G401 (cell line): Measurements from ENCODE around the gene PTPRN2. TPM values are rescaled to one million over a fixed set of nuclear protein-coding genes. Genes with fewer than 3 reads are reported as not detected.

Experiments used
- DNase-seq: peaks from one replicate; pipeline ENCODE4 v3.0.0-alpha.2; 2015; ENCODE audit warnings: low spot score
- in situ Hi-C: cut with HindIII; loops from 2 replicates; pipeline ENCODE4 v1.10.0; 2016; ENCODE audit warnings: low sequenced_read_pairs, mixed read lengths
- total RNA-seq: library from RNA; depleted of rRNA; stranded (reverse); fragments of >200 nt; shearing (Covaris generic); gene quantifications from 2 replicates; pipeline ENCODE4 v1.2.3, GENCODE V29; 2014

PTPRN2 gene
- total RNA-seq, 1 experiment from 2014 or later, result not detected

- in situ Hi-C loops, result no loop called here
- DNase-seq, result no peak
Measured at GRCh38 chr7:158017111-158018097, 570.2 kb downstream of the PTPRN2 start.

GRCh38 chr7:158016180-158017097, 571.2 kb downstream of the PTPRN2 start:
- peak; percentile 76 for DNase-seq
- in situ Hi-C loops, result no loop called here

GRCh38 chr7:158015403-158016179, 572.0 kb downstream of the PTPRN2 start:
- in situ Hi-C loops, result no loop called here
- DNase-seq, result peak; percentile 38

- in situ Hi-C loops, result no loop called here
- DNase-seq, result no peak
Measured at GRCh38 chr7:158014976-158015375, 572.6 kb downstream of the PTPRN2 start.

- in situ Hi-C loops, result no loop called here
- DNase-seq, result peak; percentile 25
Measured at GRCh38 chr7:158013085-158013668, 574.4 kb downstream of the PTPRN2 start.

- no peak for DNase-seq
- in situ Hi-C loops, result no loop called here
Measured at GRCh38 chr7:158011941-158012340, 575.7 kb downstream of the PTPRN2 start.

- no peak for DNase-seq
- in situ Hi-C loops, result no loop called here
Measured at GRCh38 chr7:158010961-158011693, 576.5 kb downstream of the PTPRN2 start.

GRCh38 chr7:158009886-158010285, 577.7 kb downstream of the PTPRN2 start:
- in situ Hi-C loops, result no loop called here
- DNase-seq, result no peak

GRCh38 chr7:158008267-158008666, 579.4 kb downstream of the PTPRN2 start:
- in situ Hi-C loops, result no loop called here
- DNase-seq, result no peak

- in situ Hi-C loops, result no loop called here
- DNase-seq, result no peak
Measured at GRCh38 chr7:158007697-158008257, 579.8 kb downstream of the PTPRN2 start.

- no peak for DNase-seq
- in situ Hi-C loops, result no loop called here
Measured at GRCh38 chr7:158006841-158007696, 580.6 kb downstream of the PTPRN2 start.

GRCh38 chr7:158005531-158005930, 582.1 kb downstream of the PTPRN2 start:
- no peak for DNase-seq
- in situ Hi-C loops, result no loop called here

- in situ Hi-C loops, result no loop called here
- DNase-seq, result no peak
Measured at GRCh38 chr7:158004123-158004490, 583.5 kb downstream of the PTPRN2 start.

- in situ Hi-C loops, result no loop called here
- no peak for DNase-seq
Measured at GRCh38 chr7:158003441-158004122, 584.0 kb downstream of the PTPRN2 start.

GRCh38 chr7:158002486-158003080, 585.0 kb downstream of the PTPRN2 start:
- in situ Hi-C loops, result no loop called here
- no peak for DNase-seq
